Erythroblast (primary cell): ENCODE results near the gene MYO1D.

Experiments used
- GATA1 ChIP-seq: IDR thresholded peaks from 2 replicates; pipeline ENCODE4 v1.6.1; 2011; ENCODE audit warnings: low read depth, mild to moderate bottlenecking, control low read depth, low read length, moderate library complexity
- POLR2A ChIP-seq: IDR thresholded peaks from 2 replicates; pipeline ENCODE4 v1.6.1; 2011; ENCODE audit warnings: mild to moderate bottlenecking, low read length

DNA sequence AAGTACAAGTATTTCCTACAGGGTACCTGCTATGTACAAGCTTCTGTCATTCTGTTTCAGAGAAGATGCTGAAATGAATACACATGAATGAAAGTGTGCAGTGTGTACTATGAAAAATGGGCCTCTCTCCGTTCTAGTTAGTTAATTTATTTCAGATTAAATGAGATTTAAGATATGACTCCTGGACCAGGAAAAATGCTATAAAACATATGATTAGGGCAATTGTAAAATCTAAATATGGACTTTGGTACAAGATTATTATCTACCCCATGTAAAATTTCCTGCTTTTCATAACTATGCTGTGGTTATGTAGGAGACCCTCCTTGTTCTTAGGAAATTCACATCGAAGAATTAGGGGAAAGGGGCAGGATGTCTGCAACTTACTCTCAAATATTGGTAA, 28.9 kb downstream of the MYO1D start:
- TF ChIP-seq POLR2A (no peak), GATA1 (no peak)
